Measurements from ENCODE around the gene INAVA.
A peak's percentile ranks its signal among the peaks of the same experiment; 100 is the strongest.

INAVA gene

GRCh38 chr1:200889571-200889970 is 5.1 kb upstream of the INAVA start:
- peaks cover 70% of the 10 kb centered on the region for H3K4me1 Mint-ChIP-seq
- ATAC-seq, result peak; percentile 82
- peaks cover 44% of the 10 kb centered on the region for H3K27me3 Mint-ChIP-seq
- H3K4me3 Mint-ChIP-seq, result peak overlapping the region; percentile 54 to 77
- no peaks in the 10 kb centered on the region for H3K9me3 Mint-ChIP-seq
- DNase-seq, result peak; percentile 42 to 53
- peak overlapping the region in 1 of 2 donors; percentile 90 for H3K27ac Mint-ChIP-seq

- H3K9me3 Mint-ChIP-seq, result no peaks in the 10 kb centered on the region
- H3K27me3 Mint-ChIP-seq, result peaks cover 49% of the 10 kb centered on the region
Observed at GRCh38 chr1:200890027-200890426, 4.7 kb upstream of the INAVA start.

GRCh38 chr1:200890818-200891773 is 3.6 kb upstream of the INAVA start:
- H3K27me3 Mint-ChIP-seq, result peaks cover 53% of the 10 kb centered on the region
- no peaks in the 10 kb centered on the region for H3K9me3 Mint-ChIP-seq
- H3K4me1 Mint-ChIP-seq, result peaks cover 63% of the 10 kb centered on the region
- peak overlapping the region; percentile 72 to 80 for H3K4me3 Mint-ChIP-seq
- no peak for ATAC-seq
- no peak for DNase-seq
- H3K27ac Mint-ChIP-seq, result peak overlapping the region in 1 of 2 donors; percentile 4

More at GRCh38 chr1:200890027-200890426, 4.7 kb upstream of the INAVA start:
- Mint-ChIP-seq H3K4me1 (peaks cover 70% of the 10 kb centered on the region), H3K4me3 (peak overlapping the region in 1 of 2 donors; percentile 77), H3K27ac (no peak overlapping the region)
- DNase-seq, result no peak
- no peak for ATAC-seq

- peaks cover 60% of the 10 kb centered on the region for H3K4me1 Mint-ChIP-seq
- DNase-seq (no peak), ATAC-seq (no peak)
- H3K27ac Mint-ChIP-seq, result no peak overlapping the region
- H3K27me3 Mint-ChIP-seq, result peaks cover 56% of the 10 kb centered on the region
- H3K4me3 Mint-ChIP-seq, result peak overlapping the region; percentile 72 to 80
- H3K9me3 Mint-ChIP-seq, result no peaks in the 10 kb centered on the region
Observed at GRCh38 chr1:200891774-200892157, 2.9 kb upstream of the INAVA start.

- no peak for DNase-seq
- no peak for ATAC-seq
- Mint-ChIP-seq H3K9me3 (no peaks in the 10 kb centered on the region), H3K27ac (no peak overlapping the region), H3K4me3 (no peak overlapping the region), H3K27me3 (peaks cover 63% of the 10 kb centered on the region), H3K4me1 (peaks cover 52% of the 10 kb centered on the region)
Observed at GRCh38 chr1:200892546-200892945, 2.2 kb upstream of the INAVA start.

GRCh38 chr1:200892958-200893357 is 1.7 kb upstream of the INAVA start:
- Mint-ChIP-seq H3K27me3 (peaks cover 68% of the 10 kb centered on the region), H3K4me3 (no peak overlapping the region), H3K9me3 (no peaks in the 10 kb centered on the region), H3K27ac (no peak overlapping the region), H3K4me1 (peaks cover 48% of the 10 kb centered on the region)
- DNase-seq (no peak), ATAC-seq (no peak)

- DNase-seq (no peak), ATAC-seq (no peak)
- Mint-ChIP-seq H3K4me3 (no peak overlapping the region), H3K27me3 (peaks cover 72% of the 10 kb centered on the region), H3K27ac (no peak overlapping the region), H3K4me1 (peaks cover 43% of the 10 kb centered on the region), H3K9me3 (no peaks in the 10 kb centered on the region)
Observed at GRCh38 chr1:200893411-200893901, 1.2 kb upstream of the INAVA start.

- Mint-ChIP-seq H3K27ac (peak overlapping the region in 1 of 2 donors; percentile 55), H3K9me3 (no peaks in the 10 kb centered on the region), H3K27me3 (peaks cover 83% of the 10 kb centered on the region), H3K4me3 (no peak overlapping the region), H3K4me1 (peaks cover 23% of the 10 kb centered on the region)
- ATAC-seq (peak; percentile 7), DNase-seq (no peak)
Observed at GRCh38 chr1:200895443-200895789, 716 bp downstream of the INAVA start.

GRCh38 chr1:200895801-200896530 is 1.3 kb downstream of the INAVA start:
- no peak overlapping the region for H3K4me3 Mint-ChIP-seq
- ATAC-seq, result no peak
- no peak for DNase-seq
- no peaks in the 10 kb centered on the region for H3K9me3 Mint-ChIP-seq
- no peak overlapping the region for H3K27ac Mint-ChIP-seq
- peaks cover 83% of the 10 kb centered on the region for H3K27me3 Mint-ChIP-seq
- H3K4me1 Mint-ChIP-seq, result peaks cover 18% of the 10 kb centered on the region

GRCh38 chr1:200896531-200897196 is 2.0 kb downstream of the INAVA start:
- no peaks in the 10 kb centered on the region for H3K9me3 Mint-ChIP-seq
- no peak overlapping the region for H3K27ac Mint-ChIP-seq
- peaks cover 11% of the 10 kb centered on the region for H3K4me1 Mint-ChIP-seq
- no peak for ATAC-seq
- DNase-seq, result no peak
- peaks cover 83% of the 10 kb centered on the region for H3K27me3 Mint-ChIP-seq
- no peak overlapping the region for H3K4me3 Mint-ChIP-seq

GRCh38 chr1:200897259-200897658 is 2.6 kb downstream of the INAVA start:
- H3K9me3 Mint-ChIP-seq, result no peaks in the 10 kb centered on the region
- H3K27ac Mint-ChIP-seq, result no peak overlapping the region
- H3K27me3 Mint-ChIP-seq, result peaks cover 83% of the 10 kb centered on the region
- no peak overlapping the region for H3K4me3 Mint-ChIP-seq
- DNase-seq (no peak), ATAC-seq (no peak)
- H3K4me1 Mint-ChIP-seq, result peaks cover 6% of the 10 kb centered on the region

- Mint-ChIP-seq H3K4me1 (no peaks in the 10 kb centered on the region), H3K9me3 (no peaks in the 10 kb centered on the region), H3K4me3 (no peak overlapping the region), H3K27ac (no peak overlapping the region), H3K27me3 (peaks cover 73% of the 10 kb centered on the region)
- DNase-seq (no peak), ATAC-seq (no peak)
Observed at GRCh38 chr1:200899015-200899386, 4.3 kb downstream of the INAVA start.

- Mint-ChIP-seq H3K4me3 (no peak overlapping the region), H3K9me3 (no peaks in the 10 kb centered on the region), H3K27me3 (peaks cover 68% of the 10 kb centered on the region), H3K4me1 (no peaks in the 10 kb centered on the region), H3K27ac (peak overlapping the region in 1 of 2 donors; percentile 30)
- DNase-seq, result no peak
- ATAC-seq, result no peak
Observed at GRCh38 chr1:200899451-200899915, 4.8 kb downstream of the INAVA start.

GRCh38 chr1:200899954-200900867 is 5.5 kb downstream of the INAVA start:
- DNase-seq (no peak), ATAC-seq (no peak)
- no peak overlapping the region for H3K4me3 Mint-ChIP-seq
- H3K4me1 Mint-ChIP-seq, result peaks cover 7% of the 10 kb centered on the region
- H3K27me3 Mint-ChIP-seq, result peaks cover 61% of the 10 kb centered on the region
- H3K27ac Mint-ChIP-seq, result no peak overlapping the region
- H3K9me3 Mint-ChIP-seq, result no peaks in the 10 kb centered on the region
